Right kidney (tissue), 1 donor: ENCODE results near the gene RSPH1.

Experiments
- DNase-seq: peaks from one replicate; pipeline ENCODE4 v3.0.0-alpha.2; 2016

RSPH1 gene

GRCh38 chr21:42532466-42533181 is 36.6 kb upstream of the RSPH1 start:
- DNase-seq, result no peak

DNA sequence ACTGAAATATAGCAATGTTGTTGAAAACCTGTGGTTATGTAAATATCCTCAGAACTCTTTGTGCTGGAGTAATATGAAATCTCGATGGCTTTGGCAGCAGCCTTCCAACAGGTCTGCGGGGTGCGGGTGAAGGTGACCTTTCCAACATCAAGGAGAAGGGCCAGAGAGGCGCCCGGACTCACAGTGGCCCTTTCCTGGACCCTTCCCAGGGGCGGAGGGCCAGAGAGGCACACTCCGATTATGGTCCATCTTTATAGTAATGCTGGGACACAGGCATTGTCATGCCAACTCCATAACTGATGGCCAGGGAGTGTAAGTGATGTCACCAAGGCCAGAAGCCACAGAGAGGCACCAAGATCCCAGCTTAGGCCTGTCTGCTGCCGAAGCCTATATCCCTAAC is 35.7 kb upstream of the RSPH1 start:
- no peak for DNase-seq

- no peak for DNase-seq
Measured at GRCh38 chr21:42530167-42530518, 34.1 kb upstream of the RSPH1 start.

DNA sequence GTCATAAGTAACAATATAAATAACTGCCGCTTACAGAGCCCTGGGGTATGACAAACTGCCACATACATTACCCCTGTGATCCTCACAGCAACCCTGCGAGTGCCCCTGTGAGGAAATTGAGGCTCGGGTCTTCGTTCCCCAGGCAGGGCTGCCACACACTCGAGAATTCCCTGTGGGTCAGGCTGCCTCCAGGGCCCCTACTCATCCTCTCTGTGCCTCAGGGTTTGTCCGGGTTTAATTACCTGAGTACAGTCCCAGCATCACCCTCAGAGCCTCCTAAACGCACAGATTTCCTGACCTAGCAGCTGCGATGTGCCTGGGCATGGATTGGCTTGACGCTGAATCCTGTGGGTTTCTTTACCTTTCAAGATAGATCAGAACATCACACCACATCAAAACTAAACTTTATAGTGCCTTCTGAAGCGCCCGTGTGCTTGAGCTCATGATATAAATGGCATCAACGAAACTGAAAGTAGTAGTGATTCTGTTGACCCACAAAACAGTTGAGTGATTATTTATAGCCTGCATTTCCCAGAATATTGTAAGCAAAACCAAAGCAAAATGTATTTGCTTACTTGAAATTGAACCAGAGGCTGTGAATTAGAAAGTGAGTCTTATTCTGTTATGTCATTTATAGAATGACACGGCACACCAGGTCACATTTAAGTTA is 31.6 kb upstream of the RSPH1 start:
- DNase-seq, result no peak

DNA sequence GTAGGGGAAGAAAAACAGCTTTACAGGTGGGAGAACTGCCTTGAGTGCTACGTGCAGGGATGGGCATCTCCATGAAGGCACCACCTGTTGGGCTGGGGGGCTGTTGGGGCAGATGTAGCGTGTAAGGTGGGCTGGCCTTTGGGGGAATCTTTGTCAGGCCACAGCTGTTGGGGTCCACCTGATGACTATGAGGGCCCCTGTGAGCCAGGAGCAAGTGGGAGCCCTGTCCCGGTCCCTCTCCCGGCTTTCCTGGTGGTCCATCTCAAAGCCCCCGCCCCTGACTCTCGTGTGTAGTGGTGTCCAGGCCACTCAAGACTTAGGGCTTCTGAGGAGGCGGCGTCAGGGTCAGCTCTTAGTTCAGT is 31.1 kb upstream of the RSPH1 start:
- no peak for DNase-seq

DNA sequence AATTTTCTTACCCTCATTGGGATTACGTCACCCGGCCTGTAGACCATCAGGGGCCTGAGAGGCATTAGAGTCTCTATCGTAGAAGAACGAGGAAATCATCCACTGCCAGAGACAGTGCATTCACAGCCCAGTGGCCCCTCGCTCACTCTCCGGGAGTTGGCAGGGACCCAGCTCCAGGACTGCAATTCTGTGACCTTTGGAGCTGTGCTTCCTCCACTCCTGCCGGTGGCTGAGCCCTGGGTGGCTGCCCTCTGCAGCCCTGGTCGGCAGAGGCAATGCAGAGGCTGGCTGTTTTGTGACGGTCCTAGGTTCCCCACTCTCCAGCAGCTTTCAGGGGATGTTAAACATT is 30.3 kb upstream of the RSPH1 start:
- no peak for DNase-seq

DNA sequence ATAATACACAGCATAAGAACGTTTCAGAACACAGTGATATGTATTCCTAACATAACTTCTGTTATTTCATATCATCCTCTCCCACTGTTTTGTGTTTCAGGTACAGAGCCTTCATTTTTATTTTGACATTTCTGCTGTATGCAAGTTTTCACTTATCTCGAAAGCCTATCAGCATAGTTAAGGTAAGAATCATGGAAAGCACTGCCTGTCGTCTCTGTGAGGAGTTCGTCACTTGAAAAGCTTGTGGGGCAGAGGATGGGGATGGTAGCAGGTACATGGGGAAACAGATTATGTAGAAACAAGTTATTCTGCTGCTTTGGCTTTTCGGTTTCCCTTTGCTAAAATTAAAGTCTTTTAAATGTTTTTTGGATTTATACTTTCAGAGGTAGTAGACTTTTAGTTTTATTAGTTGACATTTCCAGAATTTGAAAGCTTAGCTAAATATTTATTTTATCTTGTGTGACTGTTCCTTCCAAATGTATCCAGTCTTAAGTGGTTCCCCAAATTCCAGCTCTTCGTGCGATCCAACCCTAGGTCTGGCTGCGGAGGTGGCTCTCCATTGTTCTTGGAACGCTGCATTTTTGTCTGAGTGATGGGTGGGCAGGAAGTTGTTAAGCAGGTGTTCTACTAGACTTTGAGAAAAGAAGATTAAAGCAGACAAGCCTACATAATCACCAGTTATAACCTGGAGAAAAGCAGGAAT is 29.8 kb upstream of the RSPH1 start:
- DNase-seq, result no peak

- DNase-seq, result no peak
Measured at GRCh38 chr21:42525029-42525581, 29.1 kb upstream of the RSPH1 start.

- DNase-seq, result no peak
Measured at GRCh38 chr21:42524341-42525028, 28.5 kb upstream of the RSPH1 start.

- no peak for DNase-seq
Measured at GRCh38 chr21:42523941-42524340, 27.9 kb upstream of the RSPH1 start.

GRCh38 chr21:42523211-42523610 is 27.2 kb upstream of the RSPH1 start:
- DNase-seq, result no peak

GRCh38 chr21:42522771-42523170 is 26.7 kb upstream of the RSPH1 start:
- DNase-seq, result no peak

- no peak for DNase-seq
Measured at GRCh38 chr21:42522271-42522670, 26.2 kb upstream of the RSPH1 start.

DNA sequence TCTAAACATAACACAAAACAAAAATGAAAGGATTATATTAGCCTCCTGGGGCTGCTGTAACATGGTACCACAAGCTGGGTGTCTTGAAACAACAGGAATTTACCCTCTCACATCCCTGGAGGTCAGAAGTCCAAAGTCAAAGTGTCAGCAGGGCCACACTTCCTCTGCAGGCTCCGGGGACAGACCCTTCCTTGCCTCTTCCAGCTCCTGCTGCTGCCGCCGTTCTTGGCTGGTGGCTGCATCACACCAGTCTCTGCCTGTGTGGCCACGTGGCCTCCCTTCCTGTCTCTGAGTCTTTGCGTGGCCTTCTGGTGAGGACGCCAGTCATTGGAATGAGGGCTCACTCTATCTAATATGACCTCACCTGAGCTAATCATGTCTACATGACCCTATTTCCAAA is 25.8 kb upstream of the RSPH1 start:
- no peak for DNase-seq

GRCh38 chr21:42521384-42521783 is 25.4 kb upstream of the RSPH1 start:
- no peak for DNase-seq

DNA sequence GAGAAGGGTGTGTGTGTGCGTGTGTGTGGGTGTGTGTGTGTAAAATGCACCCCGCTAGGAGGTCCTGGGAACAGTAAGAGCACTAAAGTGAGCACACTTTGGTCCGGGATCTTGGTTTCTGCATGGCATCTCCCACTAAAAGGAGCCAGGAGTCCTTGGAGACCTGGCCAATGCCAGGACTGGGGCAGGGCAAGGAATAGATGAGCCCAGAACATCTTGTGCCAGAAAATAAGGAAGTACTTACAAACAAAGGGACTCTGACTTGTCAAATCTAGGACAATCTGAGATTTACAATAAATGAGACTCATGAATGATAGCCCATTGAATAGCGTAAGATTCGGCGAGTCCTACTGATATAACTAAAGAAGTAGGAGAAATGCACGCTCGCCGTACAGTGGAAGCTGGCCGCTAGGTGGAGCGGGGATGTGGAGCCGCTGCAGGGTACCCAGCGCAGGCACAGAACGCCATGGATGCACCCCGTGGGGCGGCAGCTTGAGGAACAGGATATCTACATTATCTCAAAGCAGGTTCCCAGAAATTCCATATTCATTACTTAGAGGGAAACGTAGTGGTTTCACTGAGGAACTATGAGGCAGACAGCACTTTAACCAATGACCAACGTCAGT is 24.7 kb upstream of the RSPH1 start:
- no peak for DNase-seq

DNA sequence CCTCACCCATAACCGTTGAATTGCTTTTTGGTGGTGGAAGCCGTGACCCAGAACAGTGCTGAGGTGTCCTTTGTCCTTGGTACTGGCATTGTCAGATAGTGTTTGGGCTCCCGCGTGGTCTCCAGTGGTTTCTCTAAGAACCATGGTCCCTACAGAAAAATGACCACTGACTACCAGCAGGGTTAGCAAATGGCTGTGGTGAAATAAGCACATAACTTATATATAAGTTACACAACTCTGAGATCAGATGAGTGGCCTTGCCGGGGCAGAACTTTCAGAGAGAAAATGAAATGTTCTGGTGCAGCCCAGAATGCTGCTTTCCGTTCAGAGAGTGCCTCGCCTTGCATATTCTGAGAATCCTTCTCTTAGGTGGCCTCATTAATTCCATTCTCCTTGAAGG is 22.6 kb upstream of the RSPH1 start:
- DNase-seq, result no peak

DNA sequence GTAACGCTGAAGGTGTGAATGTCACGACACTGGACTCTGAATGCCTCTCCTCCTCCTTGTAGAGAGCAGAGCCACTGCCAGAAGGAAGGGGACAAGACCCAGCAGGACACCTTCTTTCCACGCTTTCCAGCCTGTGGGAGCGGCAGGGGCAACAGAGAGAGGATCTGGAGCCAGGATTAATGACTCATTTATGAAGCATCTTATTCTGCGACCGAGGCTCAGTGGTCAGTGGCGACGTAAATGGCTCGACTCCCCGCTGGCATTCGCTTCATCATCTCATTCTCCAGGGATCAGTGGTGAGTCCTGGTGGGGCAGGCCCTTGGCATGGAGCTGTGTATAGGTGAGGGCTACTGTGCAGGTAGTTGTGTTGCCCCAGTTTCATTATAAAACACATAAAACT is 22.2 kb upstream of the RSPH1 start:
- DNase-seq, result no peak

DNA sequence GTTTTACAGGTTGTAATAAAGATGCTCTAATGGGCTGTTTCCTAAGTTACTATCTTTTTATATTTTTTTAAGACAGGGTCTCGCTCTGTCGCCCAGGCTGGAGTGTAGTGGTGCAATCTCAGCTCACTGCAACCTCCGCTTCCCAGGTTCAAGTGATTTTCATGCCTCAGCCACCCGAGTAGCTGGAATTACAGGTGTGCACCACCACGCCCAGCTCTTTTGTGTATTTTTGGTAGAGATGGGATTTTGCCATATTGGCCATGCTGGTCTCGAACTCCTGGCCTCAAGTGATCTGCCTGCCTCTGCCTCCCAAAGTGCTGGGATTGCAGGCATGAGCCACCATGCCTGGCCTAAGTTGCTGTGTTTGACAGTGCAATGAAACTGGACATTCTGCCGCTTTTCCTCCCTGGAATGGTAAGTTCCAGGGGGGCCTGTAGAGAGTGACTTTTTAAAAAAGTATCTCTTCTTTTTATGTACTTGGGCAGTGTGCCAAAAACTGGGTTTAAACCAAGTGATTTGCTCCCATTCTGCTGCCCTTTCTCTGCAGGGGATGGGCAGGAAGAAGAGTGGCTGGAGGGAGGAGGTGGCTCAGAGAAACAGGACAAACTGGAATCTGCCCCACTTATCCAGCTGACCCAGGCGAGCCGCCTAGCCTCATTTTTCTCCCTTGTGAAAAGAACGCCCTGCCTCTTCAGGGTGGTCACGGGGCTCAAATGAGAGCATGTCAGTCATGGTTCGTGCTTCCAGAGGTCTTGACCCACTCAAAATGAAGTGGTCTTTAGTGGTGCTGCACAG is 19.9 kb upstream of the RSPH1 start:
- DNase-seq, result no peak

DNA sequence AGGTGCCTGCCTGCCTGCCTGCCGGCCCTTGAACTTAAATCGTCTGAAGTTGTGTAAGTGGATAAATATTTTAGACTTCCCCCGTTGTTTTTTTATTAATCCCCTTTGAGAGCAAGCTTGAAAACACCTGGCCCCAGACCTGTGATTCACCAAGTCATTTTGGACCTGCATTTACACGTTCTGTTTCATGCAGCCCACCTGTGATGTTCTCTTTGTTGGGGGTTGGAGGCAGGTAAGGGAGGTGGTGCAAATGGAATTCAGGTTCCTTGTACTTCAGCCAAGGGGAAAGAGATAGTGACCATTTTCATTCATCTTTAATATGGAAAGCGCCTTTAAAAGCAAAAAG is 18.8 kb upstream of the RSPH1 start:
- DNase-seq, result no peak

GRCh38 chr21:42513985-42514882 is 18.2 kb upstream of the RSPH1 start:
- DNase-seq, result peak; percentile 75
